ENCODE results near the gene GPC5.

GRCh38 chr13:92494915-92495314 lies 1096.5 kb downstream of the GPC5 start:
- TF ChIP-seq EZH2phosphoT487 (IDR thresholded peaks at IDR 0.05; ENCODE audit: insufficient read depth, low read depth) (no peak), EZH2 (IDR thresholded peaks at IDR 0.05; ENCODE audit: insufficient read depth, poor library complexity, severe bottlenecking) (no peak)

All from GM23248 (cell line).